GM21619 (cell line): Measurements from ENCODE around the gene ATXN1.
"Not testable (repeated sequence)": the region's sequence is repeated elsewhere in the genome, so short reads cannot be mapped to it uniquely, and the experiment has no call there.

Source experiments
- ATAC-seq: cut with Tn5 transposase; IDR thresholded peaks from one replicate; pipeline ENCODE4 v1.9.1; 2021; ENCODE audit not compliant: unreplicated experiment

Gene ATXN1

GRCh38 chr6:16468991-16469615 is 292.2 kb downstream of the ATXN1 start:
- ATAC-seq: no peak

- ATAC-seq: no peak
Observed at GRCh38 chr6:16466800-16467553, 294.3 kb downstream of the ATXN1 start.

- ATAC-seq: no peak
Observed at GRCh38 chr6:16464045-16464444, 297.2 kb downstream of the ATXN1 start.

- not testable (repeated sequence) for ATAC-seq
Observed at GRCh38 chr6:16463246-16463645, 298.0 kb downstream of the ATXN1 start.

- no peak for ATAC-seq
Observed at GRCh38 chr6:16461491-16461890, 299.8 kb downstream of the ATXN1 start.

GRCh38 chr6:16459472-16459871 is 301.8 kb downstream of the ATXN1 start:
- not testable (repeated sequence) for ATAC-seq

GRCh38 chr6:16452348-16452747 is 308.9 kb downstream of the ATXN1 start:
- no peak for ATAC-seq

- ATAC-seq: no peak
Observed at GRCh38 chr6:16450821-16451220, 310.4 kb downstream of the ATXN1 start.

DNA sequence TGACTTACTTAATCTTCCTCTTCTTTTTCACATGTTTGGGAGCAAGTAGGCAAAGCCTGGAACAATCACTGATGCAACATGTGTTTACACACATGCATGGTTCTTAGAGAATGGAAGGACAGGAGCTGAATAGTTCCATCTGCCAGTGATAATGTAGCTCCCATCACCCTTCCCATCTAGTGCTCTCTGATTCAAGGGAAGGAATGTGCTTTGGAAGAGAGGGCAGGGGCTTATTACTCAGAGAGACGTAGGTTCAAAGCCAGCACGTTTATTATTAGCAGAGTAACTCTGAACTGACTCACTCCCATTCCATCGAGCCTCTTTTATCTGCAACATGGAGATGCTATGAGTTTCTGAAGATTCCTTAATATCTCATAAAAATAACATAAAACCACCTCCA is 311.0 kb downstream of the ATXN1 start:
- ATAC-seq: no peak

GRCh38 chr6:16446273-16446672 is 315.0 kb downstream of the ATXN1 start:
- no peak for ATAC-seq

GRCh38 chr6:16442031-16442430 is 319.2 kb downstream of the ATXN1 start:
- ATAC-seq: no peak

- no peak for ATAC-seq
Observed at GRCh38 chr6:16441262-16441661, 320.0 kb downstream of the ATXN1 start.

GRCh38 chr6:16440636-16441212 is 320.5 kb downstream of the ATXN1 start:
- no peak for ATAC-seq

DNA sequence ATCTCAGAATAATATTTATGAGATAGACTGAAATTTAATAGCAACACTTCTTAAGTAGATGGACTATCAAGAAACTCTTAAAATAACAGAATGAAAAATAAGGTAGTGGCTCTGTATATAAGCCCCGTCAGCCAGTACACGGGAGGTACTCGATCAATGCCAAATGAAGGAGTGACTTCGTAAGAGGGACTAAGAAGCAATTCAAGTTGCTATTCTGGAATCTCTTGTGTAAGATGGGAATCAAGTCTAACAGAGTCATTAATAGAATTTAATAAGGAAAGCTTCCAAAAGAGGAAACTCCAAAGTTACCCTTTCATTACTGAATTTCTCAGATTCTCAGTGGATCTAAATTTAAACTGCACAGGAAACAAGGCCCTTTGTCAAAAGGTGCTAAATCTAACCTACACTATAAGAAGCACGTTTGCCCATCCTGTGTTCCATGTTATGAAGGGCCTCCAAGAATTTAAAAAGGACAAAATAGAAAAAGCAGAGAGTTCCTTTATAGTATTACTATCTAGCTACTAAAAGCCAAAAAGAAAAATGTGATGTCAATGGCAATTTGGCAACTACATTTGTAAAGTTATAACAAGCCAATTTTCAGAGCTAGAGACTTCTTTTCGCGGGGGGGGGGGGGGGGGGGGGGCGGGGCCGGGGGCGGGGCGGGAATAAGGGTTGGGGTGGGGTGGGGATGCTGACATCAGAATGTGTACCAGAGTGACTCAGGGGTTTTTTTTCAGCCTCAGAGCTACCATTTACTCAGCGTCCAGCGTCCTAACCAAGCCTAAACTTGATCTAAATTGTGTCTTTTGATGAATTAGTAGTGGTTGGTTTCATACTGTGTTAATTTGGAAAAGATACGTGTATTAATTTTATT is 322.3 kb downstream of the ATXN1 start:
- no peak for ATAC-seq

GRCh38 chr6:16437984-16438383 is 323.3 kb downstream of the ATXN1 start:
- no peak for ATAC-seq

GRCh38 chr6:16437095-16437494 is 324.2 kb downstream of the ATXN1 start:
- ATAC-seq: no peak

DNA sequence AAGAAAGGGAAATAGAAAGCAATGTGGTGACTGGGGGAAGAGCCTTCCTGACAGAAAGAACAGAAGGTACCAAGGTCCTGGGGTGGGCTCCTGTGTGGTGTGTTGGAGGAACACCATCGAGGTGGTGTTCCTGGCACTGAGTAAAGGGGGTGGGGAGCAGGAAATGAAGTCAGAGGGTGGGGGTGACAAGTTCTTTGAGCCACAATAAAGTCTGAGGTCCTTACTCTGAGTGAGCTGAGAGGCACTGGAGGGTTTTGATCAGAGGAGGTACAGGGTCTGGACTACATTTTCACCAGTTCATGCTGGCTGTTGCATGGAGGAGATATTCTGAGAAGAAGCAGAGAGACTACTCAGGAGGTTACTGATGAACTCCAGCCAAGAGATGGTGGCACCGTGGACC is 324.7 kb downstream of the ATXN1 start:
- ATAC-seq: no peak

- no peak for ATAC-seq
Observed at GRCh38 chr6:16434885-16435284, 326.4 kb downstream of the ATXN1 start.

- ATAC-seq: no peak
Observed at GRCh38 chr6:16433338-16433890, 327.8 kb downstream of the ATXN1 start.

- peak; percentile 69 for ATAC-seq
Observed at GRCh38 chr6:16432075-16433032, 328.9 kb downstream of the ATXN1 start.
